ENCODE results near the gene FUCA2.
"Not testable (repeated sequence)": the region's sequence is repeated elsewhere in the genome, so short reads cannot be mapped to it uniquely, and the experiment has no call there.

The FUCA2 gene

DNA sequence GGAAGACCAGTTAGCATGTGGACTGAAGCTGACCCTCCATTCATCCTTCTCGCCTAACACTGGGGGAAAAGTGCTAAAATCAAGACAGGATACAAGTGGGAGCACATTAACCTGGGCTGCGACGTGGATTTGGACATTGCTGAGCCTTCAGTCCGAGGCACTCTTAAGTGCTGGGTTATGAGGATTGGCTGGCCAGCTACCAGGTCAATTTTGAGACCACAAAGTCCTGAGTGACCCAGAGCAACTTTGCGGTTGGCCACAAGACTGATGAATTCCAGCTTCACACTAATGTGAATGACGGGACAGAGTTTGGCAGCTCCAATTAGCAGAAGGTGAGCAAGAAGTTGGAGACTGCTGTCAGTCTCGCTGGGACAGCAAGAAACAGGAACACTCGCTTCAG is 20.7 kb downstream of the FUCA2 start:
- DNase-seq: no peak

DNA sequence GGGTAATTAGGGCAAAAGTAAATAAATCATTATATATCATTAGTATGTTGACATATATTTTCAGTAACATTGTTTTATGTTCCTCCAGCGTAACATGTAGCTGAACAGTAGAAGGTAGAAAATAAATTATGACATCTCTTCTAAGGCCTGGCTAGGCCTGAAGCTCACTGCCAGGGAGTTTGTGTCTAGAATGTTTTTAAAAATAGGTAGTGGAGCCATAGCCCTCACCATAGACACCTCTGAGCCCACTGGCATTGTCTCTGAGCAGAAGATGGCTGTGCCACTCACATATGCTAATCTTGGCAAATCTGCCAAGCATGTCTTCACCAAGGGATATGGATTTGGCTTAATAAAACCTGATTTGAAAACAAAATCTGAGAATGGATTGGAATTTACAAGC is 21.3 kb downstream of the FUCA2 start:
- no peak for DNase-seq

GRCh38 chr6:143486752-143487151 is 24.8 kb downstream of the FUCA2 start:
- no peak for DNase-seq

DNA sequence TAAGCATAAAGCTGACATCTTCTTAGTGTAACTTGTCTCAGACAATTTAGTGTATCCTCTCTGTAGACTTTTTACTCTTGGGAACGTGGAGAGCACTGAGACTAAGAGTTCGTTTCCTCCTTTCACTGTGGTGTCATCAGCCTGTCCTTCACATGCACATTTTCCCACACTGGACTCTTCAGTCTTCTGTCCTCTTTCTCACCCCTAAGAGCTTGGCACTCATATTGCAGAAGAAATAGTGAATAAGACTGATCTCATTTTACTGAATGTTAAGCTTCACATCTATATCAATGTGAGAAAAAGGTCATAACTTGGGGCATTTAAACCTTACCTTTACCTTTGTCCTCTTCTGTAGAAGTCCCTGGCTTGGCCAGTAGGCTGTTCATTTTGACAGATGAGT is 25.6 kb downstream of the FUCA2 start:
- no peak for DNase-seq

DNA sequence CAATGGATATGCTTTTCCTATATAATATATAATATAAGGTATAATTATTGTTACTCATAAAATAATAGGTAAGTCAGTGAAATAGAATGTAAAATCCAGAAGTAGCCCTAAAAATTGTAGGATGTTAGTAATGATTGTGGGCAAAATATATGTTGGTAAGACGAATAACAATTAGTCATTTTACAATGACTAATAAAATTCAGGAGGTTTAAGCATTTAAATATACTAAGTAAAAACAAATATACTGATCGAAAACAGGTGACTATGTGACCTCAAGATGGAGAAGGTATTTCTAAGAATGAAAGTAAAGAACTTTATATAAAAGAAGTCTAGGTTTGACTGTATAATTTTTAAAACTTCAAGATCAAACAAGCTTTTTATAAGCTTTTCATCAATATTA is 28.9 kb downstream of the FUCA2 start:
- no peak for DNase-seq

- no peak for DNase-seq
Observed at GRCh38 chr6:143478479-143479062, 32.9 kb downstream of the FUCA2 start.

GRCh38 chr6:143476545-143476944 is 35.0 kb downstream of the FUCA2 start:
- no peak for DNase-seq

DNA sequence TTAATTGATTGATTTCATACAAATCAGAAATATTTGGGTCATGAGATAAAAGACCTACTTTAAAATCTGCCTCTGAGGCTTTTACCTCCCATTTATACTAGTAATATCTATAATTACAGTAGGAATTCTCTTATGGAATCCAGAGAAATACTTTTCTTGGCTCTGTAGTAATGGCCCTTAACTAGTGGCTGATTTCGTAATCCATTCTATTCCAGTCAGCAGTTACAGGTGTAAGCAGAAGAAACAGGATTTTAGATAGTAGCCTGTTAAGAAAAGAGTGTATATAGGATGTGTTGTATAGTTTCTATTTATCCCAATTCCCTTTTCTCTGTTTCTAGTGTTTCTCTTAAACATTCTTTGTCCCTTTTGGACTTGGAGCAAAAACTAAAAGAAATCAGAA is 39.7 kb downstream of the FUCA2 start:
- no peak for DNase-seq

DNA sequence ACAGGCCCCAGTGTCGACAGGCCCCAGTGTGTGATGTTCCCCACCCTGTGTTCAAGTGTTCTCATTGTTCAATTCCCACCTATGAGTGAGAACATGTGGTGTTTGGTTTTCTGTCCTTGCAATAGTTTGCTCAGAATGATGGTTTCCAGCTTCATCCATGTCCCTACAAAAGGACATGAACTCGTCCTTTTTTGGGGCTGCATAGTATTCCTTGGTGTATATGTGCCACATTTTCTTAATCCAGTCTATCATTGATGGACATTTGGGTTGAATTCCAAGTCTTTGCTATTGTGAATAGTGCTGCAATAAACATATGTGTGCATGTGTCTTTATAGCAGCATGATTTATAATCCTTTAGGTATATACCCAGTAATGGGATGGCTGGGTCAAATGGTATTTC is 42.7 kb downstream of the FUCA2 start:
- DNase-seq: not testable (repeated sequence)

DNA sequence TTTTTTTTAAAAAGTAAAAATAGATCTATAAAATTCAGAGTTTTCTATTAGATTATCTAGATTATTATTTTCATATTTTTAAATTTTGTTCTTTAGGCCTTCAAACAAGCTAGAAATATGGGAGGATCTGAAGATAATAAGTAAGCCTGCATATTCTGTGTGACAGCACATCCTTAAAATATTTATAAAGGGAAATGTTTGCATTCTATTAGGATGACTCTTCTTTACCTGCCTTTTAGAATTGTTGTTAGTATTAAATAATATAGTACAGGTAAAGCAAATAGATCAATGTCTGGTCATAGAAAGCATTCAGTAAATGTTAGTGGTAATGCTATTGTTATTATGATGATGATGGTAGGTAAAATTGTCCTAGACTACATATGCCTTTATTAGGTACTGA is 43.5 kb downstream of the FUCA2 start:
- DNase-seq: no peak

- no peak for DNase-seq
Observed at GRCh38 chr6:143465546-143465945, 46.0 kb downstream of the FUCA2 start.

- no peak for DNase-seq
Observed at GRCh38 chr6:143457563-143458359, 53.8 kb downstream of the FUCA2 start.

GRCh38 chr6:143451531-143451930 is 60.0 kb downstream of the FUCA2 start:
- DNase-seq: no peak

DNA sequence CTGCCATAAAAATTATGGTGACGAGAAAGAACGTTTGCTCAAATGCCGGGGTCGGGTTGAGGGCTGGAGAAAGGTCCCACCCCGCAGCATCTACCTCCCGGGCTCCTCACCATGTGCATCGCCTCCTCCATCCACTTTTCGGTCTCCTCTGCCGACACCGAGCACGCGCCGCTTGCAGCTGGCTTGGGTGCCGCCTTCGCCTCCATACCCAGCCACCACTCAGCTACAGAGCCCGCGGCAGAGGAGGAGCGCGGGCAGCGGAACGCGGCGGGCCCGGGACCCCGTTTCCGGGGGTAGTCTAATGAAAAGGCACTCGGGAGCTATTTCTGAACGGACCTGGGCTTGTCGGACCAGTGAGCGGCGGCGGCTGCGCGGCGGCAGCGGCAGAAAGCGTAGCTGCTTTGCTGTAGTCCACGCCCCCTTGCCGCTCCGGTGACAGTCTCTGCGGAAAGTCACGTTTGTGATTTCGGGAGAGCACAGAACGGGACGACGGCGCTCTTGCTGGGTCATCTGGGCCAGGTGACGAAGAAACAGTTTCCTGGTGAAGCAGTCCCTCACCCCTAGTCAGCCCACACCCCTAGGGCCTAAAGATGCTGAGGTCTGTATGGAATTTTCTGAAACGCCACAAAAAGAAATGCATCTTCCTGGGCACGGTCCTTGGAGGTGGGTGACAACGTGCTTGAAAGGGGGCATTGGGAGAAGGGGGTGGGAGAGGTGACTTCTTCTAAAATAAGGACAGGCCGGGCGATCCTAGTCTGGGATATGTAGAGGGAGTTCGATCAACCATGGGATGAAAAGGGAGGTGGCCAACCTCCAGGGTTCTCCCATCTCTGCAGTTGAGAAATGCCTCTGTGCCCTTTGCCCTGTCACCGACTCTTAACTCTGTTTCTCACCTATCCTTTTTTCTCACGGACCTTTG is 60.8 kb downstream of the FUCA2 start, which contains the start of the genes ADAT2 and PEX3:
ADAT2 (minus strand) TSS at position 243 of the 919 bp plus-strand sequence; CDS start at position 206, 37 bp downstream.
PEX3 (plus strand) TSS at position 353 of the 919 bp plus-strand sequence; CDS start at position 591, 238 bp downstream.
- peak; percentile 93 for DNase-seq

GRCh38 chr6:143449714-143450452 is 61.6 kb downstream of the FUCA2 start:
- no peak for DNase-seq

DNA sequence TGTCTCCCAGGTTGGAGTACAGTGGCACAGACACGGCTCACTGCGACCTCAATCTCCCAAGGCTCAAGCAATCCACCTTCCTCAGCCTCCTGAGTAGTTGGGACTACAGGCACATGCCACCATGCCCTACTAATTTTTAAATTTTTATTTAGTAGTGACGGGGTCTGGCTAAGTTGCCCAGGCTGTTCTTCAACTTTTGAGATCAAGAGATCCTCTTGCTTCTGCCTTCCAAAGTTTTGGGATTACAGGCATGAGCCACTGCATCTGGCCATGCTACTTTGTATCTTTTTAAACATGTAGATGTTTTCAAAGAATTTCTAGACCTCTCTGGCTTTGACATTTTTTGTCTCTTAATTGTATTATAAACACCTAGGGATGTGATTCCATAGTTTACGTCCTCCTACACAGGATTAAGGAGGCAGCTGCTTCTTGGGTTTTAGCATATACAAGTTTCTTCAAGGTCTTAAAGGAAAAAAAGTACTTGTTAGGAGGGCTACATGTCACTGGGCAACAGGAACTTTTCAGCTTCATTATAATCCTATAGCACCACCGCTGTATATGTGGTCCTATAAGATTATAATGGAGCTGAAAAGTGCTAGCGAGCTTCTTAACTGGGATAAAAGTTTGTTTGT is 62.3 kb downstream of the FUCA2 start:
- no peak for DNase-seq

DNA sequence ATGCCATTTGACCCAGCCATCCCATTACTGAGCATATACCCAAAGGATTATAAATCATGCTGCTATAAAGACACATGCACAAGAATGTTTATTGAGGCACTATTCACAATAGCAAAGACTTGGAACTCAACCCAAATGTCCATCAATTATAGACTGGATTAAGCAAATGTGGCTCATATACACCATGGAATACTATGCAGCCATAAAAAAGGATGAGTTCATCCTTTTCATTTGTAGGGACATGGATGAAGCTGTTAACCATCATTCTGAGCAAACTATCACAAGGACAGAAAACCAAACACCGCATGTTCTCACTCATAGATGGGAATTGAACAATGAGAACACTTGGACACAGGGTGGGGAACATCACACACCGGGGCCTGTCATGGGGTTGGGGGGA is 63.7 kb downstream of the FUCA2 start:
- not testable (repeated sequence) for DNase-seq
